T-cell (primary cell): Measurements from ENCODE around the gene REPIN1. TPM values are rescaled to one million over a fixed set of nuclear protein-coding genes. Genes with fewer than 3 reads are reported as not detected.

Experiments used
- ATAC-seq, 4 experiments: fragments of 200-7000 bp in 3 of 4; fragments of 150-1000 bp in 1 of 4; cut with Tn5 transposase; replicated peaks in 1 of 4; 1 replicate in 3 of 4; 2 replicates in 1 of 4; pipeline ENCODE4 v1.10.0; 2021; ENCODE audit warnings: moderate library complexity in 3 of 4, mild to moderate bottlenecking in 2 of 4, moderate number of reproducible peaks in 1 of 4
- CTCF ChIA-PET, 2 donors: fragments of 300-600 bp; sonication (Branson Sonifier 250); formaldehyde crosslinking; loops; one replicate each; lab custom pipeline; 2022; ENCODE audit warnings: antibody characterized with exemption in 2 of 2; lab: Charles Lee
- POLR2A ChIA-PET, 2 donors: fragments of 300-600 bp; sonication (Branson Sonifier 250); formaldehyde crosslinking; loops; one replicate each; lab custom pipeline; 2022; ENCODE audit warnings: antibody characterized with exemption in 2 of 2; lab: Charles Lee
- DNase-seq, 35 experiments: peaks; one replicate each; pipeline versions ENCODE4 v3.0.0 to v3.0.0-alpha.2; 2013 to 2023
- H3K27ac ChIP-seq: one replicate; pipeline ENCODE4 v1.5.1; 2013; ENCODE audit warnings: low read length
- H3K27me3 ChIP-seq, 2 experiments: replicated peaks in 1 of 2; 1 replicate in 1 of 2; 2 replicates in 1 of 2; pipeline versions ENCODE4 v1.6.1 to v1.7.0; 2013; ENCODE audit warnings: low read length in 1 of 2, mixed read lengths in 1 of 2; ENCODE audit not compliant: control insufficient read depth in 2 of 2, insufficient read depth in 2 of 2; ENCODE audit errors: extremely low read depth in 1 of 2
- H3K36me3 ChIP-seq, 2 donors: 1 replicate in 1 of 2; 2 replicates in 1 of 2; pipeline versions ENCODE4 v1.6.1 to v1.7.0; 2013; ENCODE audit warnings: low read length in 1 of 2; ENCODE audit not compliant: control insufficient read depth in 2 of 2, insufficient read depth in 1 of 2; ENCODE audit errors: extremely low read depth in 1 of 2
- H3K4me1 ChIP-seq, 2 experiments: 1 replicate in 1 of 2; 2 replicates in 1 of 2; pipeline versions ENCODE4 v1.6.1 to v1.7.0; 2013; ENCODE audit warnings: low read length in 2 of 2, mixed read lengths in 1 of 2; ENCODE audit not compliant: insufficient read depth in 2 of 2, control insufficient read depth in 1 of 2; ENCODE audit errors: extremely low read depth in 1 of 2
- H3K4me3 ChIP-seq, 2 donors: 1 replicate in 1 of 2; 2 replicates in 1 of 2; pipeline versions ENCODE4 v1.5.1 to v1.7.0; 2013; ENCODE audit warnings: mild to moderate bottlenecking in 2 of 2, low read length in 1 of 2, moderate library complexity in 1 of 2; ENCODE audit not compliant: control insufficient read depth in 1 of 2; ENCODE audit errors: extremely low read depth in 1 of 2
- H3K9me3 ChIP-seq: 2 replicates; pipeline ENCODE4 v1.7.0; 2013
- H3K27ac Mint-ChIP-seq, 2 donors: one replicate each; pipeline ENCODE4 v1.8.0; 2020 to 2021; ENCODE audit warnings: mild to moderate bottlenecking in 2 of 2, mixed read lengths in 2 of 2
- H3K27me3 Mint-ChIP-seq, 2 donors: one replicate each; pipeline ENCODE4 v1.8.0; 2021 to 2022; ENCODE audit warnings: mixed read lengths in 2 of 2
- H3K36me3 Mint-ChIP-seq: one replicate; pipeline ENCODE4 v1.8.0; 2021; ENCODE audit warnings: mixed read lengths
- H3K4me1 Mint-ChIP-seq, 3 donors: one replicate each; pipeline ENCODE4 v1.8.0; 2020 to 2022; ENCODE audit warnings: mixed read lengths in 3 of 3, mild to moderate bottlenecking in 1 of 3
- H3K4me3 Mint-ChIP-seq, 3 donors: one replicate each; pipeline ENCODE4 v1.8.0; 2020 to 2022; ENCODE audit warnings: mild to moderate bottlenecking in 3 of 3, mixed read lengths in 3 of 3, moderate library complexity in 3 of 3
- H3K9me3 Mint-ChIP-seq, 3 donors: one replicate each; pipeline ENCODE4 v1.8.0; 2020 to 2022; ENCODE audit warnings: mixed read lengths in 3 of 3
- WGBS: methylation state at CpG from one replicate; pipeline ENCODE4 v1.1.5; 2013; ENCODE audit warnings: missing lambda C conversion rate; ENCODE audit not compliant: insufficient coverage; 5-methylcytosine and 5-hydroxymethylcytosine counted together
- total RNA-seq, 35 experiments: library from RNA in 6 of 35; stranded (reverse) in 6 of 35; fragments of 120-200 nt in 1 of 35; gene quantifications; one replicate each; pipeline versions ENCODE4 v1.2.1 to v1.2.4 and lab custom pipeline; 2013 to 2026

Gene REPIN1
- total RNA-seq, 5 donors from 2014 or later (not counting 1 experiment from before 2014, with no cell fraction given), result 64.0 to 110 (median 101) TPM

- H3K4me3 ChIP-seq, result peak overlapping the region in 1 of 2 donors; percentile 84
- H3K9me3 Mint-ChIP-seq, result no peaks in the 10 kb centered on the region
- H3K27me3 Mint-ChIP-seq, result no peaks in the 10 kb centered on the region
- peaks cover 34% of the 10 kb centered on the region for H3K36me3 Mint-ChIP-seq
- no peaks in the 10 kb centered on the region for H3K27me3 ChIP-seq
- POLR2A ChIA-PET, result interaction anchor here (0.6 to 0.7 kb wide), 2 partner anchors 94 to 517 kb away, joined by 3 to 4 read pairs; no protein-coding TSS in a partner anchor
- H3K36me3 ChIP-seq, result peaks cover 14 to 25% of the 10 kb centered on the region in 2 donors
- H3K27ac Mint-ChIP-seq, result peak overlapping the region; percentile 98 to 99
- DNase-seq, result peak in 1 of 35 experiments; percentile 11
- CTCF ChIA-PET, result no interaction called here
- H3K4me1 ChIP-seq, result peaks cover 2 to 30% of the 10 kb centered on the region in 2 experiments
- no peaks in the 10 kb centered on the region for H3K9me3 ChIP-seq
- ATAC-seq, result no peak
- H3K4me1 Mint-ChIP-seq, result peaks cover 40 to 46% (median 41%) of the 10 kb centered on the region in 3 donors
- H3K4me3 Mint-ChIP-seq, result peak overlapping the region; percentile 93 to 98 (median 96)
- H3K27ac ChIP-seq, result peak overlapping the region; percentile 85
- WGBS, result 90% methylated on average over 11 of the region's 12 CpGs
Measured at GRCh38 chr7:150324373-150324961, 44.2 kb upstream of the REPIN1 start.

DNA sequence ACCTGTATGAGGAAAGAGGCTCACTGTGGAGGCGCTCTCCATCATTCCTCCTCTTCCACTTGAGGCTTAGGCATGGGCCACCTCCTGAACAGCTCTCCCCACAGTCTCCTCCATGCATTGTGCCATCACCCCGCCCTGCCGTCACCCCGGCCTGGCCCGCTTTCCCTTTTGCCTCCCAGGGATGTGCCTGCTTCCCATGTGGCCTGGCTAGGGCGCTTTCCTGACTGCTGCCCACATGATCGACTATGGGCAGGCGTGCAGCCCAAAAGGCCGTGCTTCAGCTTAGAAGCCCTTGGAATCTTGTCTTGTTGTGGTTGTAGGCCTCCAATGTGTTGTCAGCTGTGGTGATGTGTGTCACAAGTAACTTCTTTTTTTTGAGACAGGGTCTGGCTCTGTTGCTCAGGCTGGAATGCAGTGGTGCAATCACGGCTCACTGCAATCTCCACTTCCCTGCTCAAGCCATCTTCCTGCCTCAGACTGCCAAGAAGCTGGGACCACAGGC lies 43.5 kb upstream of the REPIN1 start:
- no peak overlapping the region for H3K4me3 ChIP-seq
- ChIA-PET CTCF (interaction anchor here in 1 of 2 donors (0.9 kb wide), 1 partner anchor 31 kb away, joined by 3 read pairs; no protein-coding TSS in a partner anchor), POLR2A (no interaction called here)
- 97% methylated on average over 7 of the region's 10 CpGs for WGBS
- peaks cover 2 to 30% of the 10 kb centered on the region in 2 experiments for H3K4me1 ChIP-seq
- Mint-ChIP-seq H3K9me3 (no peaks in the 10 kb centered on the region), H3K4me1 (peaks cover 35 to 42% (median 37%) of the 10 kb centered on the region in 3 donors), H3K27me3 (no peaks in the 10 kb centered on the region), H3K4me3 (peak overlapping the region; percentile 93 to 98 (median 96)), H3K36me3 (peaks cover 30% of the 10 kb centered on the region), H3K27ac (peak overlapping the region; percentile 98 to 99)
- no peaks in the 10 kb centered on the region for H3K9me3 ChIP-seq
- no peak for ATAC-seq
- DNase-seq, result no peak
- peaks cover 20 to 30% of the 10 kb centered on the region in 2 donors for H3K36me3 ChIP-seq
- H3K27me3 ChIP-seq, result no peaks in the 10 kb centered on the region
- no peak overlapping the region for H3K27ac ChIP-seq

- Histone ChIP-seq H3K27ac (no peak overlapping the region), H3K9me3 (no peaks in the 10 kb centered on the region), H3K4me3 (no peak overlapping the region), H3K4me1 (peaks cover 2 to 30% of the 10 kb centered on the region in 2 experiments), H3K36me3 (peaks cover 20 to 37% of the 10 kb centered on the region in 2 donors), H3K27me3 (no peaks in the 10 kb centered on the region)
- no peaks in the 10 kb centered on the region for H3K27me3 Mint-ChIP-seq
- CTCF ChIA-PET, result interaction anchor here in 1 of 2 donors (0.7 to 0.9 kb wide), 3 partner anchors 31 to 473 kb away, joined by 3 to 6 read pairs (median 5); no protein-coding TSS in a partner anchor
- peak overlapping the region in 1 of 2 donors; percentile 9 for H3K27ac Mint-ChIP-seq
- 91% methylated on average over 4 of the region's 6 CpGs for WGBS
- H3K36me3 Mint-ChIP-seq, result peaks cover 33% of the 10 kb centered on the region
- no peaks in the 10 kb centered on the region for H3K9me3 Mint-ChIP-seq
- ATAC-seq (no peak), DNase-seq (no peak)
- POLR2A ChIA-PET, result no interaction called here
- H3K4me3 Mint-ChIP-seq, result peak overlapping the region in 1 of 3 donors; percentile 96
- H3K4me1 Mint-ChIP-seq, result peaks cover 35 to 40% (median 35%) of the 10 kb centered on the region in 3 donors
Measured at GRCh38 chr7:150325901-150326300, 42.7 kb upstream of the REPIN1 start.

GRCh38 chr7:150326657-150327268 lies 41.9 kb upstream of the REPIN1 start:
- peaks cover 41% of the 10 kb centered on the region for H3K36me3 Mint-ChIP-seq
- peak overlapping the region in 1 of 2 donors; percentile 44 for H3K27ac Mint-ChIP-seq

GRCh38 chr7:150327308-150327707 lies 41.3 kb upstream of the REPIN1 start:
- peaks cover 20 to 43% of the 10 kb centered on the region in 2 donors for H3K36me3 ChIP-seq
- Mint-ChIP-seq H3K4me1 (peaks cover 24 to 28% (median 27%) of the 10 kb centered on the region in 3 donors), H3K4me3 (no peak overlapping the region), H3K9me3 (no peaks in the 10 kb centered on the region), H3K27me3 (no peaks in the 10 kb centered on the region), H3K27ac (peak overlapping the region in 1 of 2 donors; percentile 39), H3K36me3 (peaks cover 41% of the 10 kb centered on the region)
- CTCF ChIA-PET, result interaction anchor here (0.6 to 0.7 kb wide), 2 partner anchors 10 to 14 kb away, joined by 5 to 6 read pairs; partner anchors contain the start of gene RARRES2 (in 1 of the 2)
- DNase-seq (no peak), ATAC-seq (no peak)
- H3K9me3 ChIP-seq, result no peaks in the 10 kb centered on the region
- H3K4me1 ChIP-seq, result peaks cover 2 to 22% of the 10 kb centered on the region in 2 experiments
- no peak overlapping the region for H3K27ac ChIP-seq
- POLR2A ChIA-PET, result no interaction called here
- no CpG with 5 or more reads among the region's 3 CpGs for WGBS
- no peak overlapping the region for H3K4me3 ChIP-seq
- no peaks in the 10 kb centered on the region for H3K27me3 ChIP-seq

More at GRCh38 chr7:150326657-150327268, 41.9 kb upstream of the REPIN1 start:
- no peak for ATAC-seq
- CTCF ChIA-PET, result interaction anchor here (0.7 kb wide), 3 partner anchors 9 to 472 kb away, joined by 5 to 6 read pairs (median 5); no protein-coding TSS in a partner anchor
- Histone ChIP-seq H3K27me3 (no peaks in the 10 kb centered on the region), H3K4me1 (peaks cover 2 to 28% of the 10 kb centered on the region in 2 experiments), H3K36me3 (peaks cover 20 to 43% of the 10 kb centered on the region in 2 donors), H3K27ac (no peak overlapping the region), H3K9me3 (no peaks in the 10 kb centered on the region), H3K4me3 (no peak overlapping the region)
- WGBS, result no CpG with 5 or more reads among the region's 4 CpGs
- DNase-seq, result no peak
- Mint-ChIP-seq H3K9me3 (no peaks in the 10 kb centered on the region), H3K27me3 (no peaks in the 10 kb centered on the region), H3K4me1 (peaks cover 30 to 34% (median 33%) of the 10 kb centered on the region in 3 donors), H3K4me3 (no peak overlapping the region)
- POLR2A ChIA-PET, result no interaction called here
